ENCODE measurements around the gene NPRL2. TPM values are rescaled to one million over a fixed set of nuclear protein-coding genes. Genes with fewer than 3 reads are reported as not detected.

The NPRL2 gene
- polyA plus RNA-seq, 4 donors, result 30.3 to 36.9 (median 32.6) TPM

DNA sequence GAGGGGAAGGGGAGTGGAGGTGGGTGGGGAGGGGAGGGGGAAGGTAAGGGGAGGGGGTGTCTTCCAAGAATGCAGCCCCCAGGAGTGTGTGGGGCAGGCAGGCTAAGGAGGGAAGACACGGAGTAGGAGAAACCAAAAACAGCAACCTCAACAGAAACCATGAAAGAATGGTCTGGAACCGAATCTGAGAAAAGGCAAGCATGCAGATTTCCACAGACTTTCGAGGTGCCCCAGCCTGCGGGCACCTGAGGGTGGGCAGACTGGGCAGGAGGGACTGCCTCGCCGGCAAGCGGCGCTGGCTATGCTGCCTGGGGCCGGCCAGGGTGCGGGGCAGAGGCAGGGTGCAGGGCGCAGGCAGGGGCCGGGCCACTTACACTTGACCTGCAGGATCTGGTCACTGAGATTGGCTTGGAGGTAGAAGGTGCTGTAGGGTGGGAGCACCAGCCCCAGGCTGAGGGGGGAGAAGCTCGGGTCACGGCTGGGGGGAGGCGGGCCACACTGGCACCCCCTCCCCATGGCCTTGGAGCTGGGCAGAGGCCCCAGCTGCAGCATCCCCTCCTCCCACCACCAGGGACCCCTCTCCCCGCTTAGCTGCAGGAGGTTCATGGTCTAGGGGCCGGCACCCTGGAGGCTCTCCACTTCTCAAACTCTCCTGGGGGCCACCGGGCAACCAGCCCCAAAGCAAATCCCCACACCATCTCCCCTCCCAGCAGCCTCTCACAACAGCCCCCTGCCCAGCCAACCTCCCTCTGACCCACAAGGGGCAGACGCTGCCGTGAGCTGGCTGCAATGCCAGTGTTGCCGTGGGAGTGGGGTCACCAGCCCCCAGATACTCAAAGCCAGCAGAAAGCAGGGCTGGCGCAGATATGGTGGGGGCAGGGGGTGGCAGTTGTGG, 24.0 kb upstream of the NPRL2 start:
- DNase-seq (ENCODE audit: low read depth in 4 of 4, low spot score in 3 of 4), result no peak

DNA sequence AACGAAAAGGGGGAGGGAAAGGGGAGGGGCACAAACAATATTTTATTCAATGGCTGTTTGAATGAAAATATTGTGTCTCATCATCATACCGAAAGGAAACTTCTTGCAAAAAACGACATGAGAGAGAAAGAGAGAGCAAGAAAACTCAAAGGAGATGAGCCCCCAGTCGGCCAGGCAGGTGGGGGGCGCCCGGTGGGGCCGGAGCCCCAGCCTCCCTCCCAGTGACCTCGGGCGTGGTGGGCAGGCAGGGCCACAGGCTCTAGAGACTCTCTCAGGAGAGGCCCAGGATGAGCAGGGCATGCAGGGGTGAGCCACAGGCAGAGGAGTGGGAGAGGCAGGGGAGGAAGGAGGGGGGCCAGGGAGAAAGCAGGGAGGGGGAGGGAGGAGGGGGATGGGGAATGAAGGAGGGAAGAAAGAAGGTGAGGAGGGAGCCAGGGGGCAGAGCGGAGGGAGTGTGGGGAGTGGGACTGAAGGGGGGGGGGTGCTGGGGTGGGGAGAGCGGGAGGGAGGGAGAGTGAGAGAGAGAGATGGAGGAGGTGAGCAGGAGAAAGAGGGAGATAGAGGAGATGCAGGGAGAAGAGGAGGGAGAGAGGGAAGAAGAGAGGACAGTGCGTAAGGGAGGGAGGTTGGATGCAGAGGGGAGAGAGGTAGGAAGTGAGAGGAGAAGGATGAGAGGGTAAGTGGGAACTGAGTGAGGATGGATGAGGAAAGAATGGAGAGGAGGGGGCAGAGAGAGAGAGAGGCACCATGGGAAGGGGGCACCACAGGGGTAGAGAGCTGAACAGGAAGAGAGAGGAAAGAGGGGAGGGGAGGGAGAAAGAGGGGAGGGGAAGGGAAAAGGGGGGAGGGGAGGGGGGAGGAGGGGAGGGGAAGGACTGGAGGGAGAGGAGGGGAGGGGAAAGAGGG, 22.8 kb upstream of the NPRL2 start:
- no peak for DNase-seq (ENCODE audit: low read depth in 4 of 4, low spot score in 3 of 4)

DNA sequence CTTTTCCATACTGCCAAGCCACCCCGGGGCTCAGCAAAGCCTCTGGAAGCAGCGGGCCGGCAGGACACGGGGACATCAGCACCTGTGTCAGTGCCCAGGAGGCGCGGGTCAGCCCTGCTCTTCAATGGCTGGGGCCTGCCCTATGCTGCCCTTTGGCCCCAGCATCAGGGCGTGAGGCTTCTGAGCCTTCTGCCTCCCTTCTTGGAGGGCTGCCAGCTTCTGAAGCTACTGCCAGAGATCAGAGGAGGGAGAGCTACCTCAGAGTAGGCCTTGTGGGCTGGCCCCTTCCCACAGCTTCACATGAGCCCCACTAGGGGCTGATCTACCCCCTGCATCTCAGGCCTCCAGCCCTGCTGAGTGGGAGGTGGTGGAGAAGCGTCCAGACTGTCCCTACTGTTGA, 21.8 kb upstream of the NPRL2 start:
- DNase-seq (ENCODE audit: low read depth in 4 of 4, low spot score in 3 of 4), result no peak

DNA sequence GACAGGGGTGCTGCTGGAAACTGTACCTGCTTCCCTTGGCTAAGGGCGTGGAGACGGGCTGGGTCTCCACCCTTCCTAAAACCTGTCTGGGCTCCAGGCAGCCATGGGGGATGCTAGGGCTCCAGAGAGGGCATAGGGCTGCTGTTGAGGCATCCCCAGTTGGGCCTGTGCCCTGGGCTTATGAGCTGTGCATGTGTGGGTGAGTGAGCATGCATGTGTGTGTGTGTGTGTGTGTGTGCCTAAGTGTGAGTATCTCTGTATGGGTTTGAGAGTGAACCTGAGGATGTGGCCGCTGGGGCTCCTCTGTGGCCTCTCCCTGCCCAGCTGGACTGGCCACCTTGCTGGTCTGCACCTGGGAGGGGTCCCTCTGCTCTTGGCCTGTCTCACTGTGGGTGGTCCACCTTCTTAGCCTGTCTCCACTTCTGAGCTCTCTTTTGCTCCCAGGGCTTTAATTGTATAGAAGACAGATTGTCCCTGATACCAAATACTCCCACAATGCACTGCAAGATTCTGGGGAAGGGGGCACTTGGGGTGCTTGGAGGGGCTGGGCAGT, 20.6 kb upstream of the NPRL2 start:
- no peak for DNase-seq (ENCODE audit: low read depth in 4 of 4, low spot score in 3 of 4)

DNA sequence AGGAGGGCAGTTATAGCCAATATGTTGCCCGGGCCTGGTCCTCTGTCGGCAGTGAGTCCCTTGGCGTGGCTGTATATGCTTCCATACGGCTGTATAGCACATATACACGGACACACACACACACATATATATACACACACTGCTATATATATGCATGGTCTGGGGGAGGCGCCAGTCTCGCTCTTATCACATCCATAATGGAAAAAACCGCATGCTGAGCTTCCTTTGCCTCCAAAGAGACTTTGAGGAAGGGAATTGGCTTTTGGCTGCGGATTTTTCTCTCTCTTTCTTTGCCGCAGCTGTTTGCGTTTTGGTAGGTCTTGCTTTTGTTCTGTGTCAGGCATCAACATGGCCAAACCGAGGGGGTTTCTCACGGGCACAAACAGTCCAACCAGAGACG, 20.0 kb upstream of the NPRL2 start:
- no peak for DNase-seq (ENCODE audit: low read depth in 4 of 4, low spot score in 3 of 4)

DNA sequence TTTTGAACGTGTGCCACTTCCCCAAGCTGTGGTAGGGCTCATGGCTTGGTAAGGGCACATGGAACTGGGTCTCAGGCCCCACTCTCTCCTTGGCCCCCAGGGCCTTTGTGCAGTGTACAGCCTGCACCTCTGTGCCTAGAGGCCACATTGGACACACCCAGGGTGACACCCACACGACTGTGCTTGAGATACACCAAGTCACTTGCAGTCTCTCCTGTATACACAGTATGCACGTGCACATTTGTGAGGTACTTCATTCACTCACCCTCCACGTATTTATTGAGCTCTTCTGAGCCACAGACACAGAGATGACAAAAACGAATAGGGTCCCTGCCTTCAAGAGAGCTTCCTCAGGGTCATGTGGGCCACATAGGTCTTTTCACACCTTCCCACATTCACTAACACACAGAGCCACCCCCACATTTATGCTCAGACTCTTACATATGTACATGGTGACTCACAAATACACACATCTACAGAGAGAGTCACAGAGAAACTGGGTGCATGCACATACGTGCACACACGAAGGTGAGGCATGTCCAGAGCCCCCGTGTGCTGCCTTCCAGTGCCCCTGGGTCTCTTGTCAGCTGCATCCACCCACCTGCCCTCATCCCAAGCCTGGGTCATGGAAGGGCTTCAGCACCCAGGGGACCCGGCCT, 18.6 kb upstream of the NPRL2 start:
- DNase-seq (ENCODE audit: low read depth in 4 of 4, low spot score in 3 of 4), result no peak

DNA sequence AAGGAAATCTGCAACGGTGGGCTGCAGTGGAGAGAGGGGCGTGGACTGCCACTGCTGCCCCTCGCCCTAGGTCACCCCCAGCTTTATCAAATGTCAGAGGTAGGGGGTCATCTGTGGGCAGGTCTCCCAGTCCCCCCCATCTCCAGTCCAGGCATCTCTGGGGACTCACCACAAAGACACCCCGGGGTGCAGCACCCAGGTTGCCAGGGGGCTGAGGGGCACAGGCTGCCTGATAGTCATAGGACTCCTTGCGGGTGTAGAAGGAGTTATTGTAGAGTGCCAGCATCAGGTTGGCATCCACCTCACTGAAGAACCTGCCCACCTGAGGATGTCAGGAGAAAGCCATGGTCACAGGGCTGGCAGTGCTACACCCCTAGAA, 15.3 kb upstream of the NPRL2 start:
- no peak for DNase-seq (ENCODE audit: low read depth in 4 of 4, low spot score in 3 of 4)

DNA sequence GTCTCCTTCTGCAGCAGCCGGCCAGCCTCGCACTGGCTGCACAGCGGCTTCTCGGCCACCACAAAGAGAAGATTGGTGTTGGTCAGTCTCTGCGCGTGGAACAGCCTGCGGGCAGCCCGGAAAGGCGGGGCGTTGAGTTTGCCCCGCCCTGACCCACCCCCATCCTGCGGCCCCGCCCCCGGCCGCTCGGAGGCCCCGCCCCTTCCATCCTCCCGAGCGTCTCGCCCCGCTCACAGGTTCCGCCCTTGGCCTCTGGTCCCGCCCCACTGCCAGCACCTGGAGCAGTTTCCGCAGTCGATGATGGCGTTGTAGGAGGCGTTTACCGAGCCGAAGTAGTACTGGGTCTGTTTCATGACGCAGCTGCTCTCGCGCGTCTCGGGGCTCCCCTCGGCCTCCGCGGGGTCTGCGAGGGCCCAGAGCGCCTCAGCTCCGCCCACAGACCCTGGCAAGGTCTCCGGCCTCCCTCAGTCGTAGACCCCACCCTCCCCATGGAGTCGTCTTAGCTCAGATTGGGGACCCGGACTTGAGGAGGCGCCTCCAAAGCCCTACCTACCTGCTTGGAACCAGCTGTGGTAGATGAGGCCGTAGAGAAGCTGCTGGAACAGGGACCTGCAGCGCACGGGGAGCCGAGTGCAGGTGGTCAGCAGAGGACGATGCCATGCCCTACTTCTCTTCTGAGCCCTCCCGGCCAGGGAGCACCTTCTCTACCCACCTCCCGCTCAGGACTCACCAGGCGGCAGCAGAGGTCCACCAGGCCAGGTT, 14.7 kb upstream of the NPRL2 start:
- DNase-seq (ENCODE audit: low read depth in 4 of 4, low spot score in 3 of 4), result no peak

DNA sequence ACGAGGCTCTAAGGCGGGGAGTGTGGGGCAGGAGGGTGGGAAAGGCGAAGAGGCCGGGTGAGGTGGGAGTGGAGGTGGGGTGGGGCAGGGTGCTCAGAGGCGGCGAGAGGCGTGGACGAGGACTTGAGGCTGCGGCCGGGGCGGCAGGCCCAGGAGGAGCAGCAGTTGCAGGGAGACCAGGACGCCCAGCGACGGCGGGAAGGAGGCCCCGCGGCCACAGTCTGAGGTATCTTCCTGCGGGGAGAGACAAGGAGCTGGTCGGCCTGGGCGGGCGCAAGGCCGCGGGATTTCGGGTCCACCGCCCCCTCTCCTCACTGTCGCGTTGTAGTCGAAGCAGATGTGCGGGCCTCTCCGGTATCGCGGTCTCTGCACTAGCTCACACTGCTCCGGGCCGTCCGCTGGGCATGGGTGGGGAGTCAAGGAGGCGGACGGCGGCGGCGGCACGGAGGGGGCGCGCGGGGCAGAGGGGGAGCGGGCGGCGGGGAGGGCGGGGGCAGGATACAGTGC, 14.1 kb upstream of the NPRL2 start:
- no peak for DNase-seq (ENCODE audit: low read depth in 4 of 4, low spot score in 3 of 4)

DNA sequence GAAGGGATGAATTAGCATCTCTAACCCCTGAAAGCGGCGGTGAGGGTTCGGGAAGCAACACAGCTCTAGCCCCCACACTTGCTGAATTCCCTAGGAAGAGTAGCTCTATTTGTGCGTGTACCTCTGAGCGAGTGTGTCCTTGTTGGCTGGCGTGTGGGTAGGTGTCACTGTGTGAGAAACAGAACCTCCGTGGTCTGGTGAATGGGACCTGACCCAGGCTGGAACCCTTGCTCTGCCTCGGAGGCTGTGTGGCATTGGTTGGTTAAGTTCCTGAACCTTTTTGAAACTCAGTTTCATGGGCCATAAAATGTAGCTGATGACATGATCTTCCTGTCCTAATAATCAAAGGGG, 9.2 kb upstream of the NPRL2 start:
- no peak for DNase-seq (ENCODE audit: low read depth in 4 of 4, low spot score in 3 of 4)

DNA sequence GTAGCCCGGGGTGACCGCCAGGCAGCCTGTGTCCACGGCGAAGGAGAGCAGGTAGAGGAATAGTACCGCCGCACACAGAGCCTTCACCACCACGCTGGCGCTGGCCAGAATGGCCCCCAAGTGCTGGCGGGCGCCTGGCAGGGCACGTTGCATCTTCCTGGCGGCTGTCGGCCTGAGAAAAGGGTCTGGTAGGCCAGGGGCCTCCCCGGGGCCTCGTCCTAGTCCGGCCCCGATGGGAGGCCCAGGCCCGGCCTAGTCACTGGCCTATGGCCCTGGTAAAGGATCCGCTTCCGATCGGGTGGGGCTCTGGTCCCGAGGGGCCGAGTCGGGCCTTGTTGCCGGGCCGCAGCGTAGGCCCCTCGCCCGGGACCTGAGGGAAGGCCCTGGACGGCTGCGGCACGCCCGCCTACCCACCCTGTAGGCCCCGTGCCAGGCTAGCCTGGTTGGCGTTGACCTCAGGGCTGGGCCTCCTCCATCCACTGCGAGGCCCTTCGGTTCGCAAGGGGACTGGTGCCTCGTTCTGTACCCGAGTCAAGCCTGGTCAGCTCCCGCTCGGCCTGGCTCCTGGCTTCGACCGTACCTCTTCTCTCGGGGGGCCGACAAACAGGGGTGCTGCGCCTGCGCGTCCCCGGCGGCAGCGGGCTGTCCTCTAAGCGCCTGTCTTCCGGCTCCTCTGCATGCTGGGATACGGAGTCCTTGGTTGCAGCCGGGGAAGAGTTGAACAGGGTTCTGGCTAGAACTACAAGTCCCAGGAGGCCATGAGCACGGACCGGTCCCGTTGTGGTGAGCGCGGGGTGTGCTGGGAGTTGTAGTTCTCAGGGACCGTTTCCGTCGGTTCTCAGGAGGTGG, 8.6 kb upstream of the NPRL2 start, which contains the start of gene TMEM115:
Gene TMEM115, minus strand, starts transcription at position 611 of the 849 bp plus-strand sequence. Its CDS starts 458 bp downstream, at position 153.
- DNase-seq (ENCODE audit: low read depth in 4 of 4, low spot score in 3 of 4), result peak; percentile 83 to 97 (median 94)

DNA sequence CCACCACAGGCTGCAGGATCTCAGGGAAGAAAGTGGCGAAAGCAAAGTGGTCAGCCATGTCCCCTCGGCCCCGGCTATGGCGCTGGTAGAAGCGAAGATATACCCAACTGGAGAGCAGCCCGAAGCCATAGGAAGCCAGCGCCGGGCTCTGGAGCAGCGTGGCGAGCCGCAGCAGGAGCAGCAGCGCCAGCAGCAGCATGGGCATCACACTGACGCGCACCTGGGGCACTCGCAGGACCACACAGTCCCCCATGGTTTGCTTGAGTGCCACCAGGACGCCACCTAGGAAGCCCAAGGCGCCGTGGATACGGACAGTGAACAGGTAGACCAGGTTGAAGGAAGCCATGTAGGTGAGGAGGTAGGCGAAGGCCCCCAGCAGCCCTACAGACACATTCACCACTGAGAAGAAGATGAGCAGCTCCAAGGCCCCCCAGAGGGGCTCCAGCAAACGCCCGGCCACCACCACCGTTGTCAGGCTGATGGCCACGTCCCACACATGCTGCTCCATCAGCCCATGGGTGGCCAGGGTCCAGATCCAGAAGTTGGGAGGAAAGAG, 7.9 kb upstream of the NPRL2 start:
- no peak for DNase-seq (ENCODE audit: low read depth in 4 of 4, low spot score in 3 of 4)

DNA sequence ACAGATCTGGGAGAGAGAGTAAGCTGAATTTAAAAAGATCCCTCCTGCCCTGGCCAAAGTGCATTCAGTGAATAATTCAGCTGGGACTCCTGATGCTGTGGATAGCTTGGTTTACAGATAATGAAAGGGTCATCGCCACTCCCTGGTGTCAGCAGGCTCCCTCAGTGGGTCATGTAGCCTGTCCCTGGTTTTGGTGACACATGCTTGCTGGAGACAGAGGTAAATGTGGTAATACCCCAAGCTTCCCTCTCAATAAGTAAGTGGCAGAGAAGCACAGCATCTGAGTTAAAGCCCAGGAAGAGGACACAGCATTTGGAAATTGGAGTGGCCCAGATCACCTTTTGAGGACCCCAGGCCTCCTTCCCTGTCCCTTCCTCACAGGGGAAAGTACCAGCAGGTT, 6.9 kb upstream of the NPRL2 start:
- no peak for DNase-seq (ENCODE audit: low read depth in 4 of 4, low spot score in 3 of 4)

DNA sequence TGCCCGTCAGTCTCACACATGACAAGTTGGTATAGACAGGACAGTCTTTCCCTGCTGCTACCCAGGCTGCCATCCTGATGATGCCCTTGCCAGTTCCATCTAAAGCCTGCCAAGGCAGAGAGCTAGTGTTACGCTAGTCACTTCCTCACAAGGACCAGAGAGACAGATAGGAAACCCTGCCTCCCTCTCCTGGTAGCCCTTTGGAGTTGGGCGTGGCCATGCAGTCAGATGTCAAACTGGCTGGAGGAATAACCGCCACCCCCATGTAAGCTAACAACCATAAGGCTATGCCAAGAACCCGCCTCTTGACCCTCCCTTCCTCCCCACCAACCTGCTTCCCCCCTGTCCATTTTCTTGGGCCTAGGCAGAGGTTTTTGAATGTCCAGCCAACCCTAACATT, 6.0 kb upstream of the NPRL2 start:
- no peak for DNase-seq (ENCODE audit: low read depth in 4 of 4, low spot score in 3 of 4)

DNA sequence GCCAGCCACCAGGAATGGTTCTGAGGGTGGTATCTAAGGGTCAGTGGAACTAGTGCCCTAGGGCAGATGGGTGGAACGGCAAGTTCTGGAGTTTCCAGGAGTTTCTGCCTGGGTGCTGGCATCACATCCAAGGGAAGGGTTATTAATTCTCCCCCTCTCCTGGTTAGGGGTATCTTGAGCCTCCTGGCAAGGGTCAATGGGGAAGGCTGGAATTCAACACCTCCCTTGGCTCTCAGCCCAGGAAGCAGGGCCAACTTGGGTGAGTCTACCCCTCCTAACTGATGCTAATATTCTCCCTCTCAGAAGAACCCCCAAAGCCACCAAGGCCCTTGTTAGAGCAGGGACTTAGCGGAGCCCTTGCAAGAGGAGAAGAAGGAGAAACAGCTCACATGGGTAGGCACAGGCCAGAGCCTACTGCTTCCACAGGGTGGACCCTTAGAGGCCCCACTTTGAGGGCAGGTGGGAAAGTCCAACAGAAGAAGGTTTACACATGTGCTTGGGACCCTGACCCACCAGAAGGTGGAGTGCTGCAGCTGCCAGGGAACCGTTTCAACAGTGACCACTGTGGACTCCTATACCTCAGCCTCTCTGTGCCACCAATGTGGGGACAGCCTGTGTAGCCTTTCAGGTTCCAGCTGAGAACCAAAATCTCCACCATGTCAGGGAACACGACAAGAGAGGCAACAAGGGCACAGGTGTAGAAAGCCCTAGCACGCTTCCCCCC, 5.4 kb upstream of the NPRL2 start:
- DNase-seq (ENCODE audit: low read depth in 4 of 4, low spot score in 3 of 4), result no peak

DNA sequence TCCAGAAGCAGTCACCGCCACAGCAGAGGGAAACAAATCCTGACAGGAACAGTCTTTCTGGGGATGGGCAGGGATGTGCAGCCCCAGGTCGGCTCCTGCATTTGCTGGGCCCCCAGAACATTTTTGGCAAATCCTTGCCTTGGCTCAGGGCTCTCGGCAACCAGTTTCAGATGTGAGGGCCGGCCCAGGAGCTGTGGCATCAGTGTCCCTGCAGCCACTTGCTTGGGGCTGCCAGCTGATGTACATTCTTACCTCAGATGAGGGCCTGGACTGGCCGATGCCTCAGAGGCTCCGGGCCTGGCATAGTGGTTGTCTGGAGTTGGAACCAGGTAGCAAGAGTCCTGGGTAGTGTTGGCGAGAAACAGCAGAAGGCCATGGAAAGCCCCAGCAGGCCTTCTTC, 4.3 kb upstream of the NPRL2 start:
- DNase-seq (ENCODE audit: low read depth in 4 of 4, low spot score in 3 of 4), result no peak

DNA sequence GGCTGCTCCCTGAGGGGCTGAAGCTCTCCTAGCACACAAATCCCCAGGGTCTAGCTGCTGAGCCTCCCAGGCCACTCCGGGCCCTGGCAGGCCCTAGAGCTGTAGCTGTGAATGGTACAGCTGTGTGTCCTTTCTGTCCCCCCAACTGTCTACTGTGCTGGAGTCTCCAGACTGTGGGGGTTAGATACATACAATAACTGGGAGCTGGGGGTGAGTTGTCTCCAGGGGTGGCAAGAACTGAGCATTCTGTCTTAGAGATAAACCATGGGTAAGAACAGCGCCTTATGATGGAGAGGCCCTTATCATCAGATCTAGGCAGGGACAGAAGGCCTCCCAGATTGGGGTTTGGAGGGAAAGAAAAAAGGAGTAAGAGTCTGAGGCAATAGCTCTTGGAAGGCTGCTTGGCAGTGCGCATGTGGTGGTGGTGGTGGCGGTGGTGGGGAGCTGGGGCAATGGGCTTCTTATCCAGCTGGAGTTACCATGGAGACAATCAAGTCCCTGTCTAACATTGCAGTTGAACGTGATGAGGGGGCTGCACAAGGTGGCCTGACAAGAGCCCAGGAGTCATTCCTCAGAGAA, 3.7 kb upstream of the NPRL2 start:
- DNase-seq (ENCODE audit: low read depth in 4 of 4, low spot score in 3 of 4), result no peak
